Right cardiac atrium (tissue), 5 donors: ENCODE results near the gene CYB5RL. TPM values are rescaled to one million over a fixed set of nuclear protein-coding genes. Genes with fewer than 3 reads are reported as not detected.

Source experiments
- ATAC-seq, 2 donors: fragments of 200-7000 bp; cut with Tn5 transposase; one replicate each; pipeline versions ENCODE4 v1.8.0 to v1.9.1; 2020; ENCODE audit warnings: moderate library complexity in 2 of 2, mild to moderate bottlenecking in 1 of 2
- DNase-seq, 3 donors: peaks; one replicate each; pipeline ENCODE4 v3.0.0-alpha.2; 2020
- H3K27ac ChIP-seq: one replicate; pipeline ENCODE4 v1.5.1; 2013; ENCODE audit warnings: mild to moderate bottlenecking, low read length, control low read depth, moderate library complexity
- H3K27me3 ChIP-seq: one replicate; pipeline ENCODE4 v1.6.1; 2013; ENCODE audit not compliant: control insufficient read depth, insufficient read depth
- H3K4me1 ChIP-seq: one replicate; pipeline ENCODE4 v1.6.1; 2013; ENCODE audit warnings: low read length; ENCODE audit not compliant: control insufficient read depth, insufficient read depth
- H3K4me3 ChIP-seq: one replicate; pipeline ENCODE4 v1.5.1; 2013; ENCODE audit warnings: low read length, control low read depth
- H3K9me3 ChIP-seq: one replicate; pipeline ENCODE4 v1.6.1; 2013; ENCODE audit warnings: low read length; ENCODE audit not compliant: control insufficient read depth
- WGBS: extraction: QIAGEN DNeasy Blood & Tissue Kit; methylation state at CpG from one replicate; pipeline ENCODE4 v1.1.7; 2013; 5-methylcytosine and 5-hydroxymethylcytosine counted together
- intact Hi-C, 4 donors: fragments of 100-400 bp; cut with DNase I; formaldehyde crosslinking; loops; one replicate each; pipeline versions ENCODE4 v1.11.0 to v1.14.0; 2022 to 2023
- polyA plus RNA-seq: library from polyadenylated mRNA; stranded (reverse); fragments of 200-250 nt; gene quantifications from one replicate; pipeline ENCODE4 v1.2.3, GENCODE V29; 2013
- total RNA-seq, 4 donors: library from RNA; stranded (reverse); fragmentation: NEBNext Ultra II Directional; extraction: Animal tissue kit (Norgen Biotek cat#: 25700); gene quantifications; one replicate each; pipeline ENCODE4 v1.2.1, GENCODE V29; 2021
- donor health status: healthy with polysubstance abuse.
- donor health status: DM: no; HTN: yes; CAD: no.
- donor health status: DM: no; HTN: no; CAD: no.
- donor health status: DM: no; HTN: yes; CAD: no; lungs with severe emphysema.
- donor health status: DM: yes; HTN: yes; CAD: no.

The CYB5RL gene
- total and polyA plus RNA-seq, 5 donors = 3.0 to 6.4 (median 5.0) TPM

GRCh38 chr1:54186056-54186455 is 13.8 kb downstream of the CYB5RL start:
- ATAC-seq (no peak), DNase-seq (no peak)
- Histone ChIP-seq H3K4me3 (no peak overlapping the region), H3K27ac (no peak overlapping the region), H3K27me3 (no peaks in the 10 kb centered on the region), H3K4me1 (no peaks in the 10 kb centered on the region), H3K9me3 (no peaks in the 10 kb centered on the region)
- intact Hi-C loops = no loop called here
- WGBS = 92% methylated on average over 3 of the region's 3 CpGs

GRCh38 chr1:54180701-54181360 is 19.0 kb downstream of the CYB5RL start:
- Histone ChIP-seq H3K9me3 (no peaks in the 10 kb centered on the region), H3K27ac (no peak overlapping the region), H3K27me3 (no peaks in the 10 kb centered on the region), H3K4me3 (no peak overlapping the region), H3K4me1 (no peaks in the 10 kb centered on the region)
- DNase-seq (no peak), ATAC-seq (no peak)
- WGBS = 93% methylated on average over 5 of the region's 5 CpGs
- intact Hi-C loops = no loop called here

- Histone ChIP-seq H3K27me3 (no peaks in the 10 kb centered on the region), H3K4me1 (no peaks in the 10 kb centered on the region), H3K9me3 (no peaks in the 10 kb centered on the region), H3K27ac (no peak overlapping the region), H3K4me3 (no peak overlapping the region)
- intact Hi-C loops = no loop called here
- 80% methylated on average over 9 of the region's 9 CpGs for WGBS
- DNase-seq (no peak), ATAC-seq (no peak)
These were observed 21.3 kb downstream of the CYB5RL start for GRCh38 chr1:54178296-54179070.

DNA sequence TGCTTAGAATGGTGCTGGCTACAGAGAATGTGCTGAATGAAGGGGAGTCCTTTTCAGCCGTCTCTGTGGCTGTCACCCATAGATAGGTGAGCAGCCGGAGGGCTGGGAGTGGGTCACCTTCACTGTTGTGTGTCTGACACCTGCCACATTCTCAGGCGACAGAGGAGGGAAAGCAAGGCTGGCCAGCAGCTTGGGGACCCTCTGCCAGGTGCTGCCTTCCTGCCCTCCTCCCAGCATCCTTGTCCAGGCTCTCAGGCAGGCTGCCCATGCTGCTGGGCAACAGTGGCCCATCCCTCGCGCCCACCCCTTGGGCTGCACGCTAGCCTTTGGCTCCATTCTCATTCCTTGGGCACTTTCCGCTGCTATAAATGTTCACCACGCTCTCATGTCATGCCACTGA is 22.1 kb downstream of the CYB5RL start:
- no peaks in the 10 kb centered on the region for H3K4me1 ChIP-seq
- DNase-seq (no peak), ATAC-seq (no peak)
- H3K27ac ChIP-seq = no peak overlapping the region
- no peak overlapping the region for H3K4me3 ChIP-seq
- intact Hi-C loops = no loop called here
- H3K27me3 ChIP-seq = no peaks in the 10 kb centered on the region
- no peaks in the 10 kb centered on the region for H3K9me3 ChIP-seq
- WGBS = 91% methylated on average over 8 of the region's 8 CpGs

GRCh38 chr1:54176621-54177327 is 23.1 kb downstream of the CYB5RL start:
- no peak for DNase-seq
- no peak overlapping the region for H3K4me3 ChIP-seq
- H3K9me3 ChIP-seq = no peaks in the 10 kb centered on the region
- no peaks in the 10 kb centered on the region for H3K27me3 ChIP-seq
- intact Hi-C loops = no loop called here
- no peak overlapping the region for H3K27ac ChIP-seq
- ATAC-seq = no peak
- WGBS = 89% methylated on average over 6 of the region's 6 CpGs
- H3K4me1 ChIP-seq = no peaks in the 10 kb centered on the region

- no peaks in the 10 kb centered on the region for H3K9me3 ChIP-seq
- H3K4me1 ChIP-seq = no peaks in the 10 kb centered on the region
- H3K27ac ChIP-seq = no peak overlapping the region
- no peak overlapping the region for H3K4me3 ChIP-seq
- no peaks in the 10 kb centered on the region for H3K27me3 ChIP-seq
- ATAC-seq (no peak), DNase-seq (no peak)
- intact Hi-C loops = no loop called here
- WGBS = 89% methylated on average over 4 of the region's 4 CpGs
These were observed 25.7 kb downstream of the CYB5RL start for GRCh38 chr1:54174106-54174505.

GRCh38 chr1:54173681-54174080 is 26.1 kb downstream of the CYB5RL start:
- intact Hi-C loops = no loop called here
- ATAC-seq (peak in 1 of 2 donors; percentile 26), DNase-seq (no peak)
- H3K27me3 ChIP-seq = no peaks in the 10 kb centered on the region
- 74% methylated on average over 9 of the region's 9 CpGs for WGBS
- H3K4me3 ChIP-seq = no peak overlapping the region
- no peaks in the 10 kb centered on the region for H3K4me1 ChIP-seq
- H3K9me3 ChIP-seq = no peaks in the 10 kb centered on the region
- H3K27ac ChIP-seq = no peak overlapping the region

DNA sequence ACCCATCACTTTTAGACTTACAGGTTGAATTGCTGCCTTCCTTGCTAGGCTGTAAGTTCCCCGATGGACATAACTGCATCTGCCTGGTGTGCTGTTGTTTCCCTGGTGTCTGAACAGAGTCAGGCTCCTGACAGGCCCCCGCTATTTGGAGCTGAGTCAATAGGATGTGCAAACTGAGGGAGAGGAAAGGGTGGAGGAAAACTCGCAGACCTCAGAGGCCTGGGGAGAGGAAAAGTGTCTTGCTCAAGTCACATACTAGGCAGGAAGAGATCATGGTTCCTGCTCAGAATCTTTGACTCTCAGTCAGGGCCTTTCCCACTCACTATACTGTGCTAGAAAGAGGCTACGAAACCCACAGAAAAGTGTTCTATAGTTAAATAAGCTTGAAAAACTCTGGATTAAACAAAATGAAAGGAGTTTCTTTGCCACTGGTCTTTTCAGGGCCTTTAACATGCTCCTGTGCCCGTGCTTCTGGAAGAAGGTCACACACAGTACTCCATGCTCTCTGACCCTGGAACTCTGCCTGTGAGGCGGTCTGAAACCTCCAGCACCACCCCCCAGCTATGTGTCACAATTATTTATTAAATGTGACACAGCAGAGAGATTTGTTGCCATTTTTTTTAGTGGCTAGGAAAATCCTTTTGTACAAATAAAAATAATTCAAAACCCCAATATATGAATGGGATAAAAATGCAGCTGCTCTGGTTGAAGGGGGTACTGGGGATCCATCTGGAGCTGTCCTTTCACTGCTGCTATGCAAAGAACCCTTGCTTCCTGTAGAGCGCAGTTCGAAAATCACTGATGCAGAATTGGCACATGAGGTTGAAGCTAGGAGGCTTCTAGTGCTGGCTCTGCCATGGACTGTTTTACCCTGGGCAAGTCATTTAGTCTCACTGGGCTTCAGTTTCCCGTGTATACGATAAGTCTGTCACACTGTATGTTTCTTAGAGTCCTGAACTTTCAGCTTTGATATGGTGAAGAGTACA is 26.9 kb downstream of the CYB5RL start:
- 71% methylated on average over 10 of the region's 10 CpGs for WGBS
- peak in 1 of 2 donors; percentile 37 for ATAC-seq

GRCh38 chr1:54171606-54172005 is 28.2 kb downstream of the CYB5RL start:
- H3K27me3 ChIP-seq = no peaks in the 10 kb centered on the region
- no peaks in the 10 kb centered on the region for H3K9me3 ChIP-seq
- WGBS = 89% methylated on average over 8 of the region's 8 CpGs
- H3K4me1 ChIP-seq = no peaks in the 10 kb centered on the region
- H3K4me3 ChIP-seq = no peak overlapping the region
- intact Hi-C loops = no loop called here
- no peak for DNase-seq
- no peak overlapping the region for H3K27ac ChIP-seq
- no peak for ATAC-seq

More for the DNA sequence above, 26.9 kb downstream of the CYB5RL start:
- intact Hi-C loops = no loop called here
- H3K27me3 ChIP-seq = no peaks in the 10 kb centered on the region
- H3K4me3 ChIP-seq = no peak overlapping the region
- H3K27ac ChIP-seq = no peak overlapping the region
- H3K9me3 ChIP-seq = no peaks in the 10 kb centered on the region
- no peak for DNase-seq
- H3K4me1 ChIP-seq = no peaks in the 10 kb centered on the region

DNA sequence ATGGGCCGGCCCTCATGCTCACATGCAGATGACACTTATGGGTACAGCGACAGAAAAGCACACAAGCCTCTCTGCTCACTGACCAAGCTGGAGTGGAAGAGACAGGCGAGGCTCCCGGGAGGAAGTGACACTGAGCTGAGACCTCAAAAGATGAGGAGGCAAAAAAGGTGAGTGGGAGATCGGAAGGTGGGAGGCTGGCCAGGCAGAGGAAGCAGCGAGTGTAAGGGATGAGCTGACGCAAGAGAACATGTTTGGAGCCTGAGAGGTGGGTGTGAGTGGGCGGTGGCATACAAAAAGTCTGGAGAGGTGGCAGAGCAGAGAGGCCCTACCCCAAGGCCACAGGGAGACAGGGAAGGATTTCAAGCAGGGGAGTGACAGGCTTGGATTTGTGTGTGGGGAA is 28.8 kb downstream of the CYB5RL start:
- Histone ChIP-seq H3K27ac (no peak overlapping the region), H3K27me3 (no peaks in the 10 kb centered on the region), H3K9me3 (no peaks in the 10 kb centered on the region), H3K4me3 (no peak overlapping the region), H3K4me1 (no peaks in the 10 kb centered on the region)
- 83% methylated on average over 8 of the region's 8 CpGs for WGBS
- intact Hi-C loops = no loop called here
- no peak for DNase-seq
- no peak for ATAC-seq
